ENCODE measurements around the gene SEC22B.
A peak's percentile ranks its signal among the peaks of the same experiment; 100 is the strongest.
"Not testable (repeated sequence)": the region's sequence is repeated elsewhere in the genome, so short reads cannot be mapped to it uniquely, and the experiment has no call there.

Gene SEC22B

DNA sequence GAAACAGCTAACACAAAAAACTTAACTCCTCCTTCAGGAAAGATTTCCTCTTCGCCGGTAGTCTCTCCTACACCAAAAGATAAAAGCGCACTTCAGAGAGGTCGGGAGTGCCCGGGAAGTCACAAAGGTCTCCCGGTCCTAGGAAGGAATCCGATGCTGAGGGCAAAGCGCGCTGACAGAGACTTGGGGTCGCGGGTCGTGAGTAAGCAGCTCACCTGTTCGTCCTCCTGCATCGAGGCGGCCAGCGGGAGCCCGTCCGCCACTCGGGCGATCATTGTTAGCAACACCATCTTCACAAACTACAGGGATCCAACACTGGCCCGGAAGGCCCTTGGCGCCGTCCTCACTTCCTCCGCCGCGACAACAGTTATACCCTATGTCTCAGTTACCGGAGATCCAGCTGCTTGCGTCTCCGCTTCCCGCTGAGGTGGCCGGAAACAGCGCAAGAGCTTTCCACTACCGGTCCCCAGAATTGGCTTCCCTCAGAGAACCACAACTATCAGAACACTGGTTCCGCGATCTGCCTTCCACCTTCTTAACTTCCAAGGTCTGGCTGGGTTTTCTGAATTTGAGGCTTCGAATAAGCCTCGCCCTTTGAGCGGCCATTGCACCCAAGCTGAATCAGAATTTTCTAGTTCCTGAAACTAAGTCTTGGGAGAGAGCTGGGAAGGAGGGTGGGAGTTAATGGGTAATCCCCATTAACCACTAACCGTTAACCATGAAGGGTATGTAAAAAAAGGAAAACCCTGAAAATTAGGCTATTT, at the start of gene SEC22B:
SEC22B (minus strand) TSS at position 429 of the 764 bp plus-strand sequence; CDS start at position 290, 139 bp downstream.
- DNase-seq (ENCODE audit: low read depth): peak; percentile 90

DNA sequence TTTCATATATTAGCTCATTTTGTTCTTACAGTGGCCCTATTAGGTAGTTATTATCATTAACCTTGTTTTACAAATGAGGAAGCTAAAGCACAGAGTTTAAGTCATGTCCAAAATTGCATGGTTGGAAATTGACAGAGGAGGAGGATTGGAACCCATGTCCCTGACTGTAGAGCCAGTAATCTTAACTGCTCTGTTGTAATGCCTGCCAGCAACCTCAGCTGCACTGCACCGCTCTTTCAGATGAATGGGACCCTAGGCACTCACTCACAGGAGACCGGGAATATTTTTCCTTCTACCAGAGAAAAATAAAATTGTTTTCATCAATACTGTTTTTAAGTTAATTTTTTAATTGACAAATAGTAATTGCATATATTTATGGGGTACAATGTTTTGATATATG, 41.6 kb upstream of the SEC22B start:
- DNase-seq (ENCODE audit: low read depth): not testable (repeated sequence)

DNA sequence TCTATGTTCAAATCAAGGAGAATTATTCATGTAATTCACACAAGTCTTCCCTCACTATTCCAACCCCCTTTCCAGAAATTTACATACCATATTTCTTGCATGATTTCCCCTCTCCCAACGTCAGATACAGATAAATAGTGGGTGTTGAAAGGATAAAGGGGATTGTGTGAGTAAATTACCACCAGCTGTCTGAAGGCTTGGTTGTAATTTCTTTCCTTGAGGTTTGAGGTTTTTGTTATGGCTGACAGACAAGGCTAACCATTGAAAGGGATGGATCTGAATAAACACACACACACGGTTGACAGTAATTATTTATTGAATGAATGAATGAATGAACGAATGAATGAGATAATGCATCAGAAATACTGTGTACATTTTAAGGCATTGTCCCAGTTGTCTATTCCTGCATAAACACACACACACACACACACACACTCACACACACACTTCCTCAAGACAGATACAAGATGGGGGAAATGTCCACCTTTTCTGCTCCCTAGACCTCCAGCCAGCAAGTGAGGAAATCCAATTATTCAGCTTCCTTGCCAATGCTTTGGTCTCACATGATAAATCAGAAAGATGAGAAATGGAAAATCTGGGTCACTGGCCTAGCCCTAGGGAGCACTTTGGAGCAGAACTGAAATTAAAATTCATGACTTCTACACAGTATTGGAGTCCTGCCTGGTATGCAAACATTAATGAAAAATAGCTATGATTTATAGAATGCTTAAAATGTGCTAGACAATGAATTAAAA, 41.0 kb upstream of the SEC22B start:
- peak; percentile 36 for DNase-seq (ENCODE audit: low read depth)

DNA sequence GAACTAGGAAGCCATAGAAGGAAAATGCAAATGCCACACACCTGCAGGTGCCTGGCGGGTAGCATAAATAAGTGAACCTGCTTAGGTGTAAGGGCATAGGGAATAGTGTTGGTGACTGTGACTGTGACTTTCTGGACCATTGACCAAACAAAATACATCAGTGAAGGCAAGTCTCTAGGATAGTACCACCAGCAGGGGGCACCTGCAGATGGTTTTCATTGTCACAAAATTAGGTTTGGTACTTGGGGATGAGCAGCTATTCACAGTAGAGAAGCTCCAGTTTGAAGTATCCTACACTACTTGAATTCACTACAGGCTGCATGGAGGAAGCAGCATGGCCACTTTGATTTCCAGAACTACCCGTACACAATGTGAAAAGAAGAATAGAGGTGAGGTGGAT, 37.3 kb upstream of the SEC22B start:
- DNase-seq (ENCODE audit: low read depth): not testable (repeated sequence)

DNA sequence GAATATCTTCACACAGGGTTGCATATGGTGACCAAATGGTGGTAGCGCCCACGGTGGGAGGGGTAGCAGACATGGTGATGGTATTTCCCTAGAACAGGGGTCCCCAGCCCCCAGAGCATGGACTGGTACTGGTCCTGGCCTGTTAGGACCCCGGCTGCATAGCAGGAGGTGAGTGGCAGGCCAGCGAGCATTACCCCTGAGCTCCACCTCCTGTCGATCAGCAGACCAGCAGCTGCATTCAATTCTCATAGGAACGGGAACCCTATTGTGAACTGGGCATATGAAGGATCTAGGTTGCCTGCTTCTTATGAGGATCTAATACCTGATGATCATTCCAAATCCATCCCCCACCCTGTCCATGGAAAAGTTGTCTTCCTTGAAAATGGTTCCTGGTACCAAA, 34.4 kb upstream of the SEC22B start:
- not testable (repeated sequence) for DNase-seq (ENCODE audit: low read depth)

DNA sequence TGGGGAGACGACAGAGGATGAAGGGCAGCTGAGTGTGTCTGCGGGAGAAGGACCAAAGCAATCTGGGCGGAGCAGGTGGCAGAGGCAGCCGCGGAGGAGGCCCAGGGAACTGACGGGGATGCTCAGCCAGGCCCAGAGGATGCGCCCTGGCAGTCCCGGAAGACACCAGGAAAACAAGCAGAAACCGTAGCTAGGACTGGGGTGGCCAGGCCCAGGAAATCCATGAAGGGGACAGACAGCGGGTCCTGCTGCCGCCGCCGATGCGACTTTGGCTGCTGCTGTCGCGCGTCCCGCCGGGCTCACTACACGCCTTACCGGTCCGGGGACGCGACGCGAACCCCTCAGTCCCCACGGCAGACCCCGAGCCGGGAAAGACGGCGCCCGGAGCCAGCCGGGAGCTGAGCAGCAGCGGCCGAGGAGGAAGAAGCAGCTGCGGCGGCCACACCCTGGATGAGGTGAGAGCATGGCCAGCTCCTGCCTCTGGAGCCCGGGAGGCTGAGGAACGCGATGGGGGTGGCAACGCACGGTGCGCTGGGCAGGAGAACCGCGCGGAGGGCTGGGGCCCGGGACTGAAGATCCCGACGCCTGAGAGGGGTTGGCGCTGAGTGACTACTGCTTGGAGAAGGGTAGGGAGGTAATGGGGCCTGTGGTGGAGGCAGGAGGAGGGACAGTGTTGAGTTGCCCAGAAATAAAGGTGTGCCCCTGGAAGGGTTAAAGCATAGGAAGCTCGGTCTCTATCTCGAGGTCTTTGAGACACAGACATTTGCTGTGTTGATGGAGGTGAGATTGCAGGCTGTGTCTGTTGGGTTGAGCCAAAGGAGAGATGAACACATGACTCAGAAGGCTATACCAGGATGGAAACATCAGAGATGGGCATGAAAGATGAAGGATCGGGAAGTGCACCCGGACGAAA, 20.8 kb upstream of the SEC22B start:
- not testable (repeated sequence) for DNase-seq (ENCODE audit: low read depth)

DNA sequence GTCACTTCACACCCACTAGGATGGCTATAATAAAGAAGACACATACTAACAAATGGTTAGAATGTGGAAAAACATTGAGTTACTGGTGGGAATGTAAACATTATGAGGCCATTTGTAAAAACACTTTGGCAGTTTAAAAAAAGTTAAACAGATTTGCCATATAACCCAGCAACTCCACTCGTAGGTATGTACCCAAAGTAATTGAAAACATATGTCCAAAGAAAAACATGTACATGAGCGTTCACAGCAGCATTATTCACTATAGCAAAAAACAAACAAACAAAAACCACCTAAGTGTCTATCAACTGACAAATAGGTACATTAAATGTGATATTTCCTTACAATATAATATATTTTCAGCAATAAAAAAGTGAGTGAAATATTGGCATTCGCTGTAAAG, 12.3 kb upstream of the SEC22B start:
- not testable (repeated sequence) for DNase-seq (ENCODE audit: low read depth)

DNA sequence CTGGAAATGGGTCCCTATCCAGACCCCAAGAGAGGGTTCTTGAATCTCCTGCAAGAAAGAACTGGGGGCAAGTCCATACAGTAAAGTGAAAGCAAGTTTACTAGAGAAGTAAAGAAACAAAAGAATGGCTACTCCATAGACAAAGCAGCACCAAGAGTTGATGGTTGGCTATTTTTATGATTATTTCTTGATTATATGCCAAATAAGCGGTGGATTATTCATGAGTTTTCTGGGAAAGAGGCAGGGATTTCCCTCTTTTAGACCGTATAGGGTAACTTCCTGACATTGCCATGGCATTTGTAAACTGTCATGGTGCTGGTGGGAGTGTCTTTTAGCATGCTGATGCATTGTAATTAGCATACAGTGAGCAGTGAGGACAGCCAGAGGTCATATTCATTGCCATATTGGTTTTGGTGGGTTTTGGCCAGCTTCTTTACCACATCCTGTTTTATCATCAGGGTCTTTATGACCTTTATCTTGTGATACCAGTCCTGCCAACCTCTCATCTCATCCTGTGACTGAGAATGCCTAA, 5.9 kb upstream of the SEC22B start:
- DNase-seq (ENCODE audit: low read depth): not testable (repeated sequence)

DNA sequence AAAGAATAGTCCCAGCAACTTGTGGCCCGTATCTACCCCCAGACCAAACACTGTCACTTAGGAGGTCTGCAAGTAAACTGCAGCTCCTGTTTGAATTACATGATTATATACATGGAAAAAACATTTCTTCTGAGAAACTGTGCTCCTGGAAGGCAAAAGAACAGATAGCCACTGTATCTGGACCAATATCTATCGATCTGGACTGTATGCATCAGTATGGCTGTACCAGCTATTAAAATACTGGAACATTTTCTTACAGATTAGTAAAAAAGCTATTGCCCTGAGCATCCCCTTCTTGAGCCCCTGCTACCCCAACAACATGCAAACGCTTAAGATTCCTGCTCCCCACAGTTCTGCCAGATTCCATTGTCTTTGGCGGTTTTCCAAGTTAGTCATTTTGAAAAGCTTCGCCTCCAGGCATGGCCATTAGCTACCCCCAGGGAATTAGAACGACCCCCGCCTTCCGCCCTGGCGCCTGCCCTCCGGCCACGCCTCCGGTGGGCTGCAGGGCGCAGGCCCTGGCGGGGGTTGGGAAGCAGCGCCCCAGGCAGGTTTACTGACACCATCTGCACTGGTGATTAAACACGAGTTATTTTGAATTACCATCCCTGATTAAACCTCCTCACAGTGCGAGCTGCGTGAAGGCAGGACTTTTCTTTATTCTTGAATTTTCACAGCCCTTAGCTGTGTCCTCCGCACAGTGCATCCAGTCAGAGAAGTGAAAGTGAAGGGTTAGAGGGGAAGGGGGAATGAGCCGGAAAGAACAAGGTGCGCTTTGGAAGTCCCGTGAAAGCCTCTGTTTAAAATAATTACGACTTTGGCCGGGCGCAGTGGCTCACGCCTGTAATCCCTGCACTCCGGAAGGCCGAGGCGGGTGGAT, 3.7 kb upstream of the SEC22B start:
- DNase-seq (ENCODE audit: low read depth): peak; percentile 70

DNA sequence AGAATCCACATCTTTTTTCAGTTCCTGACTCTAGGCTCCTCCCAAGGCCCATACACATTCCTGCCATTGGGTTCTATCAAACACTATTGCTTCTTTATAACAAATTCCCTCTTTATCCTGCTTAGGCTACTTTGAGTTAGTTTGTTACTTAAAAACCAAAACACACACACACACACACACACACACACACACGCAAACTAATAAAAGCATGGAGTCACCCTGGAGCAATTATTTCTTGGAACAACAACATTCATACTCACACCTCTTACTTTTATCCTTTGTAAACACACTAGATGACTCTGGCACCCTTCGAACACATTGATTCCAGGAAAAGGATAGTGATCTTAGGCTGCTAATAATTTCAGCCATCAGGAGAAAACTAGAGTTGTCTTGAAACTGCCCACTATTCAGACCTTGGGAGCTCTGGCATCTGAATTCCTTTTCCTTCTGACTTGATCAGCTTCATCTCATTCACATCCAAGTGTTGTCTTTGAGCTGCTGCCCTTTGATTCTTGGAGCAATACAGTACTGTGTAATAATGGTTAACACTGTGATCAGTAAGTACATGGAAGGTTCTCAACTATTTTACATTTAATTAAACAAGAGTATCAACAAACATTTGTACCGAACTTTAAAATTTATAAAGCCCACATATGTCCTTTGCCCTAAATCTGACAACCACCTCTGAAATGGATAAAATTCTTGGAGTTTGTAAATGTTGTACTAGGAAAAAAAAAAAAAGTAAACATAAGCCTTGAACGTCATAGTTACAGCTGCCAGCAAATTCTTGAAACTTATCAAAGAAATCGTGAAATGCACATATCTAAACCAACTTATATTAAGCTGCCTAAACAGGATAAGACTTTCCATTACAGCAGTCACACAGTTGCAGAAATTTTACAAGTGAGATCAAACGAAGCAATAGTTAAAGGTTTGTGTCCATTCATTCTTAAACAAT, 2.8 kb upstream of the SEC22B start:
- peak; percentile 59 for DNase-seq (ENCODE audit: low read depth)

DNA sequence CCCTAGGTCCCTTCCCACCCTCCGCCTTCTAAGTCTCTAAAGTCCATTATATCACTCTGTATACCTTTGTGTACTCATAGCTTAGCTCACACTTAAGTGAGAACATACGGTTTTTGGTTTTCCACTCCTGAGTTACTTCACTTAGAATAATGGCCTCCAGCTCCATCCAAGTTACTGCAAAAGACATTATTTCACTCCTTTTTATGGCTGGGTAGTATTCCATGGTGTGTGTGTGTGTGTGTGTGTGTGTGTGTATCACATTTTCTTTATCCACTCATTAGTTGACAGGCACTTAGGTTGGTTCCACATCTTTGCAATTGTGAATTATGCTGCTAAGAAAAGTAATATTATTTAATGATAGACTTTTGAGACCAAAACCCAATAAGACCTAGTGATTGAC, 1.7 kb upstream of the SEC22B start:
- DNase-seq (ENCODE audit: low read depth): not testable (repeated sequence)

DNA sequence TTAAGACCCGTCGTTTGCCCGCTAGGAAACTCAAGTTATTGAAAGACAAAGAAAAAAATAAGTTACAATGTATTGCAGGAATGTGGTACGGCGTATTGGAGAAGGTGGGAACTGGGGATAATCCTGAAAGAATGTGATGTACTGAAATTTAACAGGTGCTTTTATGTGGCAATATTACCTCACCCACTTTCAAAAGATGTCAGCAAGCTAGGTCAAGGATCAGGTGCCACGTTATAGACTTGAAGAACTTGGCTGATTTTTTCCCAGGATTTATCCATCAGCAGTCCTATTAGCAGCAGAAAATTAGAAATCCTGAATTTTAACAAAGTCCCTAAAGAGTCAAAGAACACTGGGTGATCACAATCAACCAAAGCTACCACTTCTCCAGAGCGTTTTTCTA, 632 bp downstream of the SEC22B start:
- not testable (repeated sequence) for DNase-seq (ENCODE audit: low read depth)

DNA sequence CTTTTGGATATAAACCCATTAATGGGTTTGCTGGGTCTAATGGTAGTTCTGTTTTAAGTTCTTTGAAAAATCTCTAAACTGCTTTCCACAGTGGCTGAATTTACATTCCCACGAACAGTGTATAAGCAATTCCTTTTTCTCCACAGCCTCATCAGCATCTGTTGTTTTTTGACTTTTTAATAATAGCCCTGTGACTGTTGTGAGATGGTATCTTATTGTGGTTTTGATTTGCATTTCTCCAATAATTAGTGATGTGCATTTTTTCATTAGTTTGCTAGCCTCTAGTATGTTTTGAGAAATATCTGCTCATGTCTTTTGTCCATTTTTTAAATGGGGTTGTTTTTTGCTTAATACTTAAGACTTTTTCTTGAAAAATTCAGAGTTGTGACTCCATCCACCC, 11.6 kb downstream of the SEC22B start:
- not testable (repeated sequence) for DNase-seq (ENCODE audit: low read depth)

DNA sequence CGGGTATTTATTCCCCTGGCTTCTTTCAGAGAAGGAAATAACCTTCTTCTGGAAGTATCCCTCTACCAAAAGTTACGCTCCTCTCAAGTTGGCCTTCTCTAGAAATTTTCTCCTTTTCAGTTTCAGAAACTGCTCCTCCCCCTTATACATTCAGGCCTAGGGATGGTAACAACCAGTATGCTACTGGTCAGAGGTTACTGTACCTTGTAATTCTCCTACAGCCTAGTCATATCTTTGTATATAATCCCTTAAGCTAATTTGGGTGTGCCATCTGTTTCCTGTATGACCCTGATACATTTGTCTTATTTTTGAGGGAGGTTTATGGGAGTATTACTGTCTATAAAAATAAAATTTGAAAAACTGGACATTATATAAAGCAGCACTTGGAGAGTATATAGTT, 14.3 kb downstream of the SEC22B start:
- not testable (repeated sequence) for DNase-seq (ENCODE audit: low read depth)

DNA sequence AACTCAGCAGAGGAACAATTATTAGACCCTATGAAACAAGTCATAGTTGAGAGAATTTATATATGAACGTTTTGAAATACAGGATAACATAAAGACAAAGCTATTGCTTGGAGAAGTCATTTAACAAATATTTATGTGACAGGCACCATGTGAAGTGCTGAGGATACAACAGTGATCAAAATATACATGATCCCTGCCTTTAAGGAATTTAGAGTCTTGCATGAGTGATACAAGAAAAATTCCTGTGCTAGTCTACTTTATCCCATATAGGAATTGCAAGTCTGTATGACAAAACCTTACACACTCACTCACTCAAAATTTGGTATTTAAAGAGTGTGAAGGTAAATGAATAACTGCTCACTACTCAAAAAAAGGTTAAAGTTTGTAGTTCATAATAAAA, 17.8 kb downstream of the SEC22B start:
- not testable (repeated sequence) for DNase-seq (ENCODE audit: low read depth)

DNA sequence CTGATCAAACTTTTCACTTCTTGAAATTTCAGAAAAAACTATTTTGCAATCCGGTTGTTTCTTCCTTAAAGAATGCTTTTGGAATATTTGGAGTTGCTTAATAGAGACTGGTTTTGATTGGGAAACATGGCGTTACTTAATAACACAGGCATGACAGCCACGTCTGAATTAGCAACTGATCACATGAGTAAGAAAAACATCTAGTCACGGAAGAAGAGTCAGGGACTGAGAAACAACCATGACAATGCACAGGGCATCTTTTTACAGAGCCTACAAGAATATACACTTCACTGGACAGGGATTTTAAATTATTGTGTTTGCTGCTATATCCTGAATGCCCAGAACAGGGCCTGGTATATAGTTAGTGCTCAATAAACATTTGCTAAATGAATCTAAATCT, 18.2 kb downstream of the SEC22B start:
- DNase-seq (ENCODE audit: low read depth): not testable (repeated sequence)

DNA sequence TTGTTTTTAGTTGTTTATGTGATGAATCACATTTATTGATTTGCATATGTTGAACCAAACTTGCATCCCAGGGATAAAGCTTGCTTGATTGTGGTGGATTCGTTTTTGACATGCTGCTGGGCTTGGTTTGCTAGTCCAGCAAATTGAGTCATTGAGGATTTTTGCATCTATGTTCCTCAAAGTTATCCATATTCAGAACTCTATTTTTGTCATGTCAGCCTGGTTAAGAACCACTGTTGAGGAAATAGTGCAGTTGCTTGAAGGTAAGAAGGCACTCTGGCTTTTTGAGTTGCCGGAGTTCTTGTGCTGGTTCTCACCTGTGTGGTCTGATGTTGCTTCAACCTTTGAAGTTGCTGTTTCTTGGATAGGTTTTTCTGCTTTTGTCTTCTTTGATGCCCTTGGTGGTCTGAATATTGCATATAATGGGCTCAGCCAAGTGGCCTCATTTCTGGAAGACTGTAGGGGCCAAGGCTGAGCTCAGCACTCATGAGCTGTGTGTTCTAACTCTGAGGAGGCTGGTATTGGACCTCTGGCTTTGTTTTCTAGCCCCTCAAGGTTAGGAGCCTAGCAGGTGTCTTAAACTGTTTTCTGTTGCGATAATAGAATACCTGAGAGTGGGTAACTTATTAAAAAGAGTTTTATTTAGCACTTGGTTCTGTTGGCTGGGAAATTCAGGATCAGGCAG, 26.0 kb downstream of the SEC22B start:
- DNase-seq (ENCODE audit: low read depth): not testable (repeated sequence)

DNA sequence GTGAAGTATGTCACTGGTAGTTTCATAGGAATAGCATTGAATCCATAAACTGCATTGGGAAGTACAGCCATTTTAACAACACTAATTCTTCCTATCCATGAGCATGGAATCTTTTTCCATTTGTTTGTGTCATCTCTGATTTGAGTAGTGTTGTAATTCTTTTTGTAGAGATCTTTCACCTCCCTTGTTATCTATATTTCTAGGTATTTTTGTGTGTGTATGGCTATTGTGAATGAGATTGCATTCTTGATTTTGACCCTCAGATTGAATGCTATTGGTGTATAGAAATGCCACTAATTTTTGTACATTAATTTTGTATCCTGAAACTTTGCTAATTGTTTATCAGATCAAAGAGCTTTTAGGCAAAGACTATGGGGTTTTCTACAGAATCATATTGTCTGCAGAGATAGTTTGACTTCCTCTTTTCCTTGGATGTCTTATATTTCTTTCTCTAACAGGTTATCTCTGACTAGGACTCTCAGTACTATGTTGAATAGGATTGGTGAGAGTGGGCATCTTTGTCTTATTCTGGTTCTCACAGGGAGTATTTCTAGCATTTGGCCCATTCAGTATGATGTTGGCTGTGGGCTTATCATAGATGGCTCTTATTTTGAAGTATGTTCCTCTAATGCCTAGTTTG, 26.8 kb downstream of the SEC22B start:
- not testable (repeated sequence) for DNase-seq (ENCODE audit: low read depth)

DNA sequence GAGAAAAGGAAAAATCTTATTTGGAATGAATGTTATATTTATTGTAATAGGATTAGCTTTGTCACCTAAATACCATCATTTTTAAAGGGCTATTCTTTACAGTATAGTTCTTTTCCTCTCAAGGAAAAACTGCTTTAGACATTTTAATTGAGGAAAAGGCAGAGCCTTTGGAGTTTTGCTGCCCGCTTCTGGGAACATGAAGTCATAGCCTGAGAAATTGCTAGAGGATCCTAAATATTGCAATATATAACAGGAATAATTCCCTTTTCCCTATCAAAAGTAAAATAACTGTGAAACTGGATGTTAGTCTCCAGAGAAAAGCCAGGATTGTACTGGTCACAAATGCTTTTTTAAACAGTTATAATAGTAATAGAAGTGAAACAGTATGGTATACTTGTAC, 30.5 kb downstream of the SEC22B start:
- not testable (repeated sequence) for DNase-seq (ENCODE audit: low read depth)

Measured in stromal cell of bone marrow (primary cell).